ENCODE results near the gene SYTL3.
"Not testable (repeated sequence)": the region's sequence is repeated elsewhere in the genome, so short reads cannot be mapped to it uniquely, and the experiment has no call there.

Gene SYTL3

DNA sequence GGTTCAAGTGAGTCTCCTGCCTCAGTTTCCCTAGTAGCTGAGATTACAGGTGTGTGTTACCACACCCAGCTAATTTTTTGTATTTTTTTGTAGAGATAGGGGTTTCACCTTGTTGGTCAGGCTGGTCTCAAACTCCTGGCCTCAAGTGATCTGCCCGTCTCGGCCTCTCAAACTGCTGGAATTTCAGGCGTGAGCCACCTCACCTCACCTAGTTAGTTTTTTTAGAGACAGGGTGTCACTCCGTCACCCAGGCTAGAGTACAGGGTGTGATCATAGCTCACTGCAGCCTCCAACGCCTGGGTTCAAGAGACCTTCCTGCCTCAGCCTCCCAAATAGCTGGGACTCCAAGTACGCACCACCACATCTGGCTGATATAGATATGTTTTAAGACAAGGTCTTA is 22.9 kb downstream of the SYTL3 start:
- TF ChIP-seq, protein P1, sequence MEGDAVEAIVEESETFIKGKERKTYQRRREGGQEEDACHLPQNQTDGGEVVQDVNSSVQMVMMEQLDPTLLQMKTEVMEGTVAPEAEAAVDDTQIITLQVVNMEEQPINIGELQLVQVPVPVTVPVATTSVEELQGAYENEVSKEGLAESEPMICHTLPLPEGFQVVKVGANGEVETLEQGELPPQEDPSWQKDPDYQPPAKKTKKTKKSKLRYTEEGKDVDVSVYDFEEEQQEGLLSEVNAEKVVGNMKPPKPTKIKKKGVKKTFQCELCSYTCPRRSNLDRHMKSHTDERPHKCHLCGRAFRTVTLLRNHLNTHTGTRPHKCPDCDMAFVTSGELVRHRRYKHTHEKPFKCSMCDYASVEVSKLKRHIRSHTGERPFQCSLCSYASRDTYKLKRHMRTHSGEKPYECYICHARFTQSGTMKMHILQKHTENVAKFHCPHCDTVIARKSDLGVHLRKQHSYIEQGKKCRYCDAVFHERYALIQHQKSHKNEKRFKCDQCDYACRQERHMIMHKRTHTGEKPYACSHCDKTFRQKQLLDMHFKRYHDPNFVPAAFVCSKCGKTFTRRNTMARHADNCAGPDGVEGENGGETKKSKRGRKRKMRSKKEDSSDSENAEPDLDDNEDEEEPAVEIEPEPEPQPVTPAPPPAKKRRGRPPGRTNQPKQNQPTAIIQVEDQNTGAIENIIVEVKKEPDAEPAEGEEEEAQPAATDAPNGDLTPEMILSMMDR (IDR thresholded peaks at IDR 0.05; ENCODE audit: low read depth, low read length, poor library complexity, severe bottlenecking): no peak
- TF ChIP-seq EZH2phosphoT487 (IDR thresholded peaks at IDR 0.05; ENCODE audit: borderline replicate concordance, low read length): no peak
- H3K4me2 ChIP-seq (ENCODE audit: low read length): no peak overlapping the region
- H3K9me2 ChIP-seq (replicated peaks; ENCODE audit: control insufficient read depth, low read length): no peaks in the 10 kb centered on the region
- H3F3A ChIP-seq (ENCODE audit: control insufficient read depth, insufficient read depth): no peaks in the 10 kb centered on the region
- no peak overlapping the region for H3K4me3 ChIP-seq (ENCODE audit: low read length)
- H3K79me2 ChIP-seq (ENCODE audit: control insufficient read depth, low read length): no peaks in the 10 kb centered on the region
- no peaks in the 10 kb centered on the region for H3K36me3 ChIP-seq (ENCODE audit: control insufficient read depth, low read length)
- peaks cover 18% of the 10 kb centered on the region for H3K27me3 ChIP-seq (ENCODE audit: control insufficient read depth, low read length)
- H3K4me1 ChIP-seq (ENCODE audit: control insufficient read depth, low read length): 0 out of 2 replicates have a peak, but pooled peaks cover under 1% of the 10 kb centered on the region
- no peaks in the 10 kb centered on the region for H3K9me3 ChIP-seq (ENCODE audit: control insufficient read depth, insufficient read depth, low read length)
- H4K20me1 ChIP-seq (ENCODE audit: control insufficient read depth, insufficient read depth, low read depth, low read length): no peaks in the 10 kb centered on the region
- no peak overlapping the region for H3K27ac ChIP-seq (ENCODE audit: low read depth, low read length)

DNA sequence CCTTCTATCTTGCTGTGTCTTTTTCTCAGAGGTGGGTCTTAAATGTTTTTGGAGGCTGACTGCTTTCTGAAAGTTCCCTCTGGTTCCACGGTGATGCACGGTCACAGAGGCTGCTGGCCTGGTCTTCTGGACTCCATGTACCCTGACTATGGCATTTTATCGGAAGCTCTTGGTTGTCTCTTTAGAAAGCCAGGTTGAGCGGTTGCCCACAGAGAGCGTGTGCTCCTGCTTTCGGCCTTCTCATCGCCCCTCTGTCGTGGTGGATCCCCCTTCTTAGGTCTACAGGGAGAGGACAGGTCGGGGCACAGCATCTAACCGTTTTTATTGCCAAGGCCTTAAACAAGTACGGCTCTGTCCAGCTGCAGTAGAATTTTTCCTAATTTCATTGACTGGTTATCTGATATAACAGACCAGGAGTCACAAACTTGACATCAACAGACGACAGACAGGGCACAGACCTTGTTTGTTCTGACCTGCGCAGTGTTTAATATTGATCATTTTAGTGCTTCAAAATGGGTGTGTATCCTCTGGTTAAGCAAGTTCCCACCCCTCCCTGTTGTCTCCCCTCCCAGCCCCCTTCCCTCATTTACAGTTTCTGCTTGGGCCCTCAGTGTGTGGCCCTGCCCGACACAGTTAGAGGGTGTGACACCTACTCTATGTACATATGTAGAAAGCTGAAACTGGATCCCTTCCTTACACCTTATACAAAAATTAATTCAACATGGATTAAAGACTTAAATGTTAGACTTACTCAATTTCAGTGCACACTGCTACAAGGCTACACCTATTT is 24.7 kb downstream of the SYTL3 start:
- Histone ChIP-seq H3K9me2 (replicated peaks; ENCODE audit: control insufficient read depth, low read length) (no peaks in the 10 kb centered on the region), H3K4me2 (ENCODE audit: low read length) (no peak overlapping the region), H3K27ac (ENCODE audit: low read depth, low read length) (no peak overlapping the region), H3F3A (ENCODE audit: control insufficient read depth, insufficient read depth) (no peaks in the 10 kb centered on the region), H3K4me3 (ENCODE audit: low read length) (no peak overlapping the region), H3K4me1 (ENCODE audit: control insufficient read depth, low read length) (no peaks in the 10 kb centered on the region), H3K36me3 (ENCODE audit: control insufficient read depth, low read length) (no peaks in the 10 kb centered on the region), H3K27me3 (ENCODE audit: control insufficient read depth, low read length) (peaks cover 3% of the 10 kb centered on the region), H3K79me2 (ENCODE audit: control insufficient read depth, low read length) (no peaks in the 10 kb centered on the region), H3K9me3 (ENCODE audit: control insufficient read depth, insufficient read depth, low read length) (no peaks in the 10 kb centered on the region), H4K20me1 (ENCODE audit: control insufficient read depth, insufficient read depth, low read depth, low read length) (no peaks in the 10 kb centered on the region)
- no peak for TF ChIP-seq EZH2phosphoT487 (IDR thresholded peaks at IDR 0.05; ENCODE audit: borderline replicate concordance, low read length)
- TF ChIP-seq, protein P1 (IDR thresholded peaks at IDR 0.05; ENCODE audit: low read depth, low read length, poor library complexity, severe bottlenecking): no peak

DNA sequence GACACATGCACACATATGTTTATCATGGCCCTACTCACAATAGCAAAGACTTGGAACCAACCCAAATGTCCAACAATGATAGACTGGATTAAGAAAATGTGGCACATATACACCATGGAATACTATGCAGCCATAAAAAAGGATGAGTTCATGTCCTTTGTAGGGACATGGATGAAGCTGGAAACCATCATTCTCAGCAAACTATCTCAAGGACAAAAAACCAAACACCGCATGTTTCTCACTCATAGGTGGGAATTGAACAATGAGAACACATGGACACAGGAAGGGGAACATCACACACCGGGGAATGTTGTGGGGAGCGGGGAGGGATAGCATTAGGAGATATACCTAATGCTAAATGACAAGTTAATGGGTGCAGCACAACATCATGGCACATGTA is 27.2 kb downstream of the SYTL3 start:
- H3F3A ChIP-seq (ENCODE audit: control insufficient read depth, insufficient read depth): not testable (repeated sequence)

DNA sequence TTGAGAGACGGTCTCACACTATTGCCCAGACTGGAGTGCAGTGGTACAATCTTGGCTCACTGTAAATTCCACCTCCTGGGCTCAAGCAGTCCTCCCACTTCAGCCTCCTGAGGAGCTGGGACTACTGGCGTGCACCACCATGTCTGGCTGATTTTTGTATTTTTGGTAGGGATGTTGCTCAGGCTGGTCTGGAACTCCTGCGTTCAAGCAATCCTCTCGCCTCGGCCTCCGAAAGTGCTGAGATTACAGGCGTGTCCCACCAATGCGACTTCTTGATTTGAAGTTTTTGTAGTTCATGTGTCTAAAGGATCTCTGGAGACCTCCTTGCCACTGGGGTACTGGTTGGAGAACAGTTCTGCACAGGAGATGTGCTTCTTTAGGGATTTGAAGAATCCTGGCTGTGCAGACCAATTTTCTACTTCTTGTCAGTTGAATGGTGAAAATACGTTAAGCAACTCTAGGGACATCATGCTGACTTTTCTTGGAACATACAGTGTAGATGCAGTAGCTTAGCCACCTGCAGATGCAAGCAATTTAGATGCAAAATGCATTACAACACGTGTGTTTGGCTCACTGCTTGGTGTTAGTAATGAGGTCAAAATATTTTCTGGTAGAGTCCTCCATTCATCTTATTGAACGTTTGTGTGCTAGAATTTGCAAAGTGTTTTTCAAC is 28.2 kb downstream of the SYTL3 start:
- Histone ChIP-seq H3K27me3 (ENCODE audit: control insufficient read depth, low read length) (no peaks in the 10 kb centered on the region), H3K9me3 (ENCODE audit: control insufficient read depth, insufficient read depth, low read length) (no peaks in the 10 kb centered on the region), H4K20me1 (ENCODE audit: control insufficient read depth, insufficient read depth, low read depth, low read length) (no peaks in the 10 kb centered on the region), H3K4me1 (ENCODE audit: control insufficient read depth, low read length) (0 out of 2 replicates have a peak, but pooled peaks cover 3% of the 10 kb centered on the region), H3K27ac (ENCODE audit: low read depth, low read length) (no peak overlapping the region), H3F3A (ENCODE audit: control insufficient read depth, insufficient read depth) (no peaks in the 10 kb centered on the region), H3K4me2 (ENCODE audit: low read length) (no peak overlapping the region), H3K9me2 (replicated peaks; ENCODE audit: control insufficient read depth, low read length) (no peaks in the 10 kb centered on the region), H3K36me3 (ENCODE audit: control insufficient read depth, low read length) (no peaks in the 10 kb centered on the region), H3K4me3 (ENCODE audit: low read length) (no peak overlapping the region), H3K79me2 (ENCODE audit: control insufficient read depth, low read length) (no peaks in the 10 kb centered on the region)
- TF ChIP-seq, protein P1 (IDR thresholded peaks at IDR 0.05; ENCODE audit: low read depth, low read length, poor library complexity, severe bottlenecking): no peak
- TF ChIP-seq EZH2phosphoT487 (IDR thresholded peaks at IDR 0.05; ENCODE audit: borderline replicate concordance, low read length): no peak

More for the DNA sequence above, 27.2 kb downstream of the SYTL3 start:
- not testable (repeated sequence) for H3K27ac ChIP-seq (ENCODE audit: low read depth, low read length); H4K20me1 ChIP-seq (ENCODE audit: control insufficient read depth, insufficient read depth, low read depth, low read length); H3K4me1 ChIP-seq (ENCODE audit: control insufficient read depth, low read length); H3K4me3 ChIP-seq (ENCODE audit: low read length); H3K9me2 ChIP-seq (replicated peaks; ENCODE audit: control insufficient read depth, low read length); H3K27me3 ChIP-seq (ENCODE audit: control insufficient read depth, low read length); H3K9me3 ChIP-seq (ENCODE audit: control insufficient read depth, insufficient read depth, low read length); H3K4me2 ChIP-seq (ENCODE audit: low read length); H3K36me3 ChIP-seq (ENCODE audit: control insufficient read depth, low read length); H3K79me2 ChIP-seq (ENCODE audit: control insufficient read depth, low read length)

Measured in DOHH2 (cell line).